Nephron (organoid): ENCODE results near the gene DLX4.

Source experiments
- H3K27ac Mint-ChIP-seq, 3 experiments: 2 replicates each; pipeline ENCODE4 v1.8.0; 2020; ENCODE audit warnings: mixed read lengths in 3 of 3, mild to moderate bottlenecking in 2 of 3, moderate library complexity in 1 of 3
- H3K27me3 Mint-ChIP-seq: 2 replicates; pipeline ENCODE4 v1.8.0; 2021; ENCODE audit warnings: low read depth, mild to moderate bottlenecking, moderate library complexity, mixed read lengths
- H3K36me3 Mint-ChIP-seq: 2 replicates; pipeline ENCODE4 v1.8.0; 2020; ENCODE audit warnings: low read depth, mixed read lengths
- H3K4me1 Mint-ChIP-seq: 2 replicates; pipeline ENCODE4 v1.8.0; 2020; ENCODE audit warnings: mixed read lengths
- H3K4me3 Mint-ChIP-seq, 3 experiments: 2 replicates each; pipeline ENCODE4 v1.8.0; 2020; ENCODE audit warnings: mild to moderate bottlenecking in 3 of 3, mixed read lengths in 3 of 3, moderate library complexity in 2 of 3
- H3K9me3 Mint-ChIP-seq: 2 replicates; pipeline ENCODE4 v1.8.0; 2020; ENCODE audit warnings: mixed read lengths
- CTCF ChIP-seq, 3 experiments: fragments of 200-600 bp; sonication (generic); IDR thresholded peaks; one replicate each; pipeline ENCODE4 v1.5.0; 2021; ENCODE audit warnings: antibody characterized with exemption in 3 of 3; ENCODE audit not compliant: unreplicated experiment in 3 of 3

DLX4 gene

DNA sequence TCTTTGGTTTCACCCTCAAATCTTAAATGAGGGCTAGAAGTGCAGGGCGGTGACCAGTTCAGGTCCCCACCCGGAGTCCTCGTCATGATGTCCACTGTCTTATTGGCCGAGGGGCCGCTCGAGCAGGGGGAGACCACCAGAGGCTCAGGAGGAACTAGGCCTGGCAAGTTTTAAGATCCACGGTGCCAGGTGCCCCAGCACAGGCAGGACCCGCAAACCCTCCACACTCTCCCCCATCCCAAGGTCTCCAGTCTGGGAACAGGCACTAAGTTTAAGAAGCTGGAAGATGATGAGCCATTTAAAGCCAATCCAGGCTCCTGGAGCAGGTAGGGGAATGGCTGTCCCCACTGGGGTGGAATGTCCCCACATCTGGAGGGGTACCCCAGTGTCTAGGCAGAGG is 21.9 kb downstream of the DLX4 start:
- H3K36me3 Mint-ChIP-seq, result no peaks in the 10 kb centered on the region
- H3K27me3 Mint-ChIP-seq, result peaks cover 95% of the 10 kb centered on the region
- peaks cover 26% of the 10 kb centered on the region for H3K4me1 Mint-ChIP-seq
- TF ChIP-seq CTCF (IDR thresholded peaks at IDR 0.05; ENCODE audit: unreplicated experiment in 3 of 3), result no peak
- H3K9me3 Mint-ChIP-seq, result peaks cover 3% of the 10 kb centered on the region
- peak overlapping the region in 1 of 3 experiments; percentile 17 for H3K4me3 Mint-ChIP-seq
- no peak overlapping the region for H3K27ac Mint-ChIP-seq

DNA sequence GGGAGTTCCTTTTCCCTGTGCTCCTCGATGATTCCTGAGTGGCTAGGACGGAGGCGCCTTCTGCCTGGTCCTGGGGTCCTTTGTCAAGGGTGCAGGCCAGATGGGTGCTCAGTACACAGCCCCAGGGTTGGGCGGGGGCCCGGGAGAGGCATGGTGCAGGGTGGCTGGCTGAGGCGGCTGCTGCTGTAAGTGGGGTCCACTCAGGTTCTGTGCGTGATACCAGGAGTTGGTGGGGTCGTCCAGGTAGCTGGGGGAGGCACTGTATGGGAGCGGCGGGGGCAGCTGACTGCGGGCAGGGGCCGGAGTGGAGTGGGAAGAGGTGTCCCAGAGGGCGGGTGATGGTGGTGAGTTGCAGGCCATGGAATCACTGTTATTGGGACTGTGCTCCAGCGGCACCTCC is 22.4 kb downstream of the DLX4 start:
- Mint-ChIP-seq H3K9me3 (peaks cover 3% of the 10 kb centered on the region), H3K4me1 (peaks cover 24% of the 10 kb centered on the region), H3K27me3 (peaks cover 97% of the 10 kb centered on the region), H3K4me3 (no peak overlapping the region), H3K27ac (no peak overlapping the region), H3K36me3 (no peaks in the 10 kb centered on the region)
- TF ChIP-seq CTCF (IDR thresholded peaks at IDR 0.05; ENCODE audit: unreplicated experiment in 3 of 3), result no peak

- Mint-ChIP-seq H3K36me3 (no peaks in the 10 kb centered on the region), H3K4me1 (peaks cover 18% of the 10 kb centered on the region), H3K27ac (no peak overlapping the region), H3K9me3 (no peaks in the 10 kb centered on the region), H3K27me3 (peaks cover 96% of the 10 kb centered on the region), H3K4me3 (peak overlapping the region; percentile 69 to 79 (median 75))
- no peak for TF ChIP-seq CTCF (IDR thresholded peaks at IDR 0.05; ENCODE audit: unreplicated experiment in 3 of 3)
Measured at GRCh38 chr17:49992191-49992932, 23.4 kb downstream of the DLX4 start.

DNA sequence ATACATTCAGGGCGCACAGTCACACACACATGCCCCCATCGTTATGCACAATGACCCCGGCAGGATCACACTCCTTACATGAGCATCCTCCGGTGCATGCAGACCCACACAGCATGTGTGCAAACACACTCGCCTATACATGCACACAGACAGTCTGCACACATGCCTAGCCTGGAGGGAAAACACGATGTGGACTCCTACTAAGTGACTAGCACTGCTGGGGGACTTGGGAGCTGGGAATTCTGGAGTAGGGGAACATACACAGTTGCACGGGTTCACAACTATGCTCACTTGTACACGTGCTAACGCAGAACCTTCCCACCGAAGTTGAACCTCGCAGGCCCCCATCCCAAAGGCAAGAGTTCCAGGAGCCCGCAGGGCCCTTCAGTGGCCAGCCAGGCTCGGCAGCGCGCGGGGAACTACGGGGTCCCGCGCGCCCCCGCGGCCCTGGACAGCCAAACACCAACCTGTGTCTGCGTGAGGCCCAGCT is 24.0 kb downstream of the DLX4 start:
- Mint-ChIP-seq H3K27ac (no peak overlapping the region), H3K4me1 (peaks cover 18% of the 10 kb centered on the region), H3K36me3 (no peaks in the 10 kb centered on the region), H3K27me3 (peaks cover 98% of the 10 kb centered on the region), H3K4me3 (peak overlapping the region; percentile 69 to 79 (median 75)), H3K9me3 (no peaks in the 10 kb centered on the region)
- TF ChIP-seq CTCF (IDR thresholded peaks at IDR 0.05; ENCODE audit: unreplicated experiment in 3 of 3), result no peak

DNA sequence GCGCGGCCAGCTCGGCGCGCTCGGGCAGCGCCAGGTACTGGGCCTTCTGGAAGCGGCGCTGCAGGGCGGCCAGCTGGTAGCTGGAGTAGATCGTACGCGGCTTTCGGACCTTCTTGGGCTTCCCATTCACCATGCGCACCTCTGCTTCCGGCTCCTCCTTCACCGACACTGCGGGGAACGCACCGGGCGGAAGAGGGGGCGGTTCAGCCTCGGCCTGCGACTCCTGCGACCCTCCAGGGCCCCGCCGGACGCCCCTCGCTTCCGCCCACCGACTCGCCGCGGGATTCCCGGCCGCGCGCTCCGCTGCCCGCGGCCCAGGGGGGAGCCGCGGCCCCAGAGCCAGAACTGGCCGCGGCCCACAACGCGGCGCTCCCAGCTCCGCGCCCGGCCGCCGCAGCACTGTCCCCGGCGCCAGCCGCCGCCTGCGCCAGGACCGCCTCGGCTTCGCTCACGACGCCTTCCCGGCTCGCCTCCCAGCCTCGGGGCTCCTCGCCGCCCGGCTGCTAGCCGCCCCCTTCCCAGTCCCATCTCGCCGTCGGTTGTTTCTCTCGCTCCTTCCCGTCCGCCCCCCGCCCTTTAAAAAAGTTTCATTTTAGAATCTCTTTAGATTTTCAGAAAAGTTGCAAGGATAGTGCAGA is 24.6 kb downstream of the DLX4 start:
- no peaks in the 10 kb centered on the region for H3K9me3 Mint-ChIP-seq
- no peak for TF ChIP-seq CTCF (IDR thresholded peaks at IDR 0.05; ENCODE audit: unreplicated experiment in 3 of 3)
- H3K4me1 Mint-ChIP-seq, result peaks cover 18% of the 10 kb centered on the region
- no peaks in the 10 kb centered on the region for H3K36me3 Mint-ChIP-seq
- peaks cover 98% of the 10 kb centered on the region for H3K27me3 Mint-ChIP-seq
- H3K4me3 Mint-ChIP-seq, result peak overlapping the region; percentile 75 to 85 (median 77)
- H3K27ac Mint-ChIP-seq, result no peak overlapping the region
